GM13977 (cell line): Measurements from ENCODE around the gene NAGLU.

ENCODE experiments used
- DNase-seq: peaks from one replicate; pipeline ENCODE4 v3.0.0; 2012; ENCODE audit warnings: low spot score
- CTCF ChIP-seq: IDR thresholded peaks from 2 replicates; pipeline ENCODE4 v1.5.1; 2012; ENCODE audit warnings: mild to moderate bottlenecking, control low read depth; ENCODE audit not compliant: insufficient read depth; ENCODE audit errors: extremely low read depth, missing control alignments
- in situ Hi-C: fragments of 300-500 bp; cut with MboI; formaldehyde crosslinking; loops from one replicate; pipeline ENCODE4 v1.12.0; 2022; ENCODE audit warnings: low sequenced_read_pairs, low pct_unique_long_range_greater_than_20kb, mixed read lengths, inconsistent platforms; ENCODE audit not compliant: unreplicated experiment

The NAGLU gene

GRCh38 chr17:42525221-42525620 lies 10.8 kb upstream of the NAGLU start:
- in situ Hi-C loops, result no loop called here
- DNase-seq, result no peak

GRCh38 chr17:42526031-42526444 lies 10.0 kb upstream of the NAGLU start:
- in situ Hi-C loops, result no loop called here
- TF ChIP-seq CTCF, result no peak
- DNase-seq, result no peak

More at GRCh38 chr17:42525221-42525620, 10.8 kb upstream of the NAGLU start:
- no peak for TF ChIP-seq CTCF

GRCh38 chr17:42527932-42528331 lies 8.1 kb upstream of the NAGLU start:
- in situ Hi-C loops, result no loop called here
- no peak for TF ChIP-seq CTCF
- DNase-seq, result no peak

GRCh38 chr17:42529061-42529460 lies 7.0 kb upstream of the NAGLU start:
- DNase-seq, result no peak
- no peak for TF ChIP-seq CTCF
- in situ Hi-C loops, result no loop called here

- TF ChIP-seq CTCF, result no peak
- no peak for DNase-seq
- in situ Hi-C loops, result no loop called here
Measured at GRCh38 chr17:42530952-42531454, 5.0 kb upstream of the NAGLU start.

GRCh38 chr17:42531455-42532354 lies 4.3 kb upstream of the NAGLU start:
- peak; percentile 41 for TF ChIP-seq CTCF
- in situ Hi-C loops, result no loop called here
- DNase-seq, result peak; percentile 68
